Type B pancreatic cell (in vitro differentiated cells): ENCODE data around the gene KCNG3. TPM values are rescaled to one million over a fixed set of nuclear protein-coding genes. Genes with fewer than 3 reads are reported as not detected.

ENCODE experiments used
- DNase-seq: peaks from one replicate; pipeline ENCODE4 v3.0.0; 2021; ENCODE audit warnings: mixed read lengths; ENCODE audit not compliant: unreplicated experiment; ENCODE audit errors: extremely low spot score
- H3K27ac Mint-ChIP-seq: 2 replicates; pipeline ENCODE4 v1.8.0; 2021; ENCODE audit warnings: mild to moderate bottlenecking, mixed read lengths
- H3K27me3 Mint-ChIP-seq: 2 replicates; pipeline ENCODE4 v1.8.0; 2021; ENCODE audit warnings: mixed read lengths
- H3K36me3 Mint-ChIP-seq: 2 replicates; pipeline ENCODE4 v1.8.0; 2021; ENCODE audit warnings: mixed read lengths
- H3K4me1 Mint-ChIP-seq: one replicate; pipeline ENCODE4 v1.8.0; 2021; ENCODE audit warnings: mixed read lengths; ENCODE audit not compliant: unreplicated experiment
- H3K4me3 Mint-ChIP-seq: 2 replicates; pipeline ENCODE4 v1.8.0; 2021; ENCODE audit warnings: mild to moderate bottlenecking, mixed read lengths
- H3K9me3 Mint-ChIP-seq: 2 replicates; pipeline ENCODE4 v1.8.0; 2021; ENCODE audit warnings: mixed read lengths
- CTCF ChIP-seq: fragments of 200-600 bp; sonication (generic); conservative IDR thresholded peaks from 2 replicates; pipeline ENCODE4 v1.5.0; 2021; ENCODE audit warnings: antibody characterized with exemption, mild to moderate bottlenecking
- total RNA-seq: library from RNA; stranded (reverse); gene quantifications from 2 replicates; pipeline ENCODE4 v1.2.1, GENCODE V29; 2021; ENCODE audit warnings: low replicate concordance

Gene KCNG3
- total RNA-seq, 1 donor from 2014 or later = 0.65 TPM

- Mint-ChIP-seq H3K4me3 (no peak overlapping the region), H3K36me3 (no peaks in the 10 kb centered on the region), H3K4me1 (peaks cover 6% of the 10 kb centered on the region), H3K27me3 (no peaks in the 10 kb centered on the region), H3K27ac (no peak overlapping the region), H3K9me3 (no peaks in the 10 kb centered on the region)
- no peak for TF ChIP-seq CTCF
- no peak for DNase-seq
Measured at GRCh38 chr2:42522035-42522434, 28.3 kb upstream of the KCNG3 start.

GRCh38 chr2:42519624-42520023 lies 25.8 kb upstream of the KCNG3 start:
- no peak overlapping the region for H3K27ac Mint-ChIP-seq
- H3K9me3 Mint-ChIP-seq = no peaks in the 10 kb centered on the region
- H3K4me3 Mint-ChIP-seq = no peak overlapping the region
- TF ChIP-seq CTCF = no peak
- H3K36me3 Mint-ChIP-seq = no peaks in the 10 kb centered on the region
- H3K4me1 Mint-ChIP-seq = peaks cover 6% of the 10 kb centered on the region
- no peaks in the 10 kb centered on the region for H3K27me3 Mint-ChIP-seq
- DNase-seq = no peak

GRCh38 chr2:42516418-42516901 lies 22.7 kb upstream of the KCNG3 start:
- H3K36me3 Mint-ChIP-seq = no peaks in the 10 kb centered on the region
- H3K27ac Mint-ChIP-seq = no peak overlapping the region
- no peaks in the 10 kb centered on the region for H3K4me1 Mint-ChIP-seq
- TF ChIP-seq CTCF = no peak
- no peak overlapping the region for H3K4me3 Mint-ChIP-seq
- no peaks in the 10 kb centered on the region for H3K9me3 Mint-ChIP-seq
- no peaks in the 10 kb centered on the region for H3K27me3 Mint-ChIP-seq
- no peak for DNase-seq

GRCh38 chr2:42513252-42513918 lies 19.6 kb upstream of the KCNG3 start:
- Mint-ChIP-seq H3K27me3 (no peaks in the 10 kb centered on the region), H3K9me3 (no peaks in the 10 kb centered on the region), H3K36me3 (no peaks in the 10 kb centered on the region), H3K4me1 (peaks cover 10% of the 10 kb centered on the region), H3K4me3 (no peak overlapping the region), H3K27ac (no peak overlapping the region)
- DNase-seq = no peak
- TF ChIP-seq CTCF = peak; percentile 72

- H3K36me3 Mint-ChIP-seq = no peaks in the 10 kb centered on the region
- H3K4me3 Mint-ChIP-seq = no peak overlapping the region
- no peak overlapping the region for H3K27ac Mint-ChIP-seq
- no peaks in the 10 kb centered on the region for H3K9me3 Mint-ChIP-seq
- no peaks in the 10 kb centered on the region for H3K27me3 Mint-ChIP-seq
- peaks cover 10% of the 10 kb centered on the region for H3K4me1 Mint-ChIP-seq
- no peak for TF ChIP-seq CTCF
- DNase-seq = no peak
Measured at GRCh38 chr2:42510608-42511243, 16.9 kb upstream of the KCNG3 start.
